Thymus (tissue), 11 donors: ENCODE measurements around the gene CCDC85B. TPM values are rescaled to one million over a fixed set of nuclear protein-coding genes. Genes with fewer than 3 reads are reported as not detected.
A peak's percentile ranks its signal among the peaks of the same experiment; 100 is the strongest.

Experiments used
- DNase-seq, 9 donors: peaks; one replicate each; pipeline ENCODE4 v3.0.0-alpha.2; 2013; ENCODE audit warnings: low spot score in 9 of 9, low read depth in 6 of 9, missing footprints in 1 of 9
- H3K27ac ChIP-seq, 2 donors: one replicate each; pipeline ENCODE4 v1.5.1; 2013; ENCODE audit warnings: control low read depth in 1 of 2, low read depth in 1 of 2, low read length in 1 of 2, mild to moderate bottlenecking in 1 of 2, moderate library complexity in 1 of 2
- H3K27me3 ChIP-seq, 2 donors: one replicate each; pipeline ENCODE4 v1.5.1; 2013; ENCODE audit warnings: low read length in 1 of 2; ENCODE audit not compliant: control insufficient read depth in 2 of 2, insufficient read depth in 1 of 2
- H3K36me3 ChIP-seq, 2 donors: one replicate each; pipeline ENCODE4 v1.5.1; 2013; ENCODE audit warnings: low read length in 1 of 2, mild to moderate bottlenecking in 1 of 2, moderate library complexity in 1 of 2; ENCODE audit not compliant: control insufficient read depth in 2 of 2, insufficient read depth in 2 of 2
- H3K4me1 ChIP-seq, 2 donors: one replicate each; pipeline ENCODE4 v1.5.1; 2013; ENCODE audit warnings: low read length in 2 of 2; ENCODE audit not compliant: control insufficient read depth in 2 of 2, insufficient read depth in 2 of 2
- H3K4me3 ChIP-seq, 2 donors: one replicate each; pipeline ENCODE4 v1.5.1; 2013; ENCODE audit warnings: low read length in 2 of 2, control low read depth in 1 of 2, mild to moderate bottlenecking in 1 of 2
- H3K9me3 ChIP-seq, 2 donors: one replicate each; pipeline ENCODE4 v1.5.1; 2013; ENCODE audit warnings: low read length in 1 of 2, mild to moderate bottlenecking in 1 of 2; ENCODE audit not compliant: control insufficient read depth in 2 of 2, insufficient read depth in 1 of 2
- WGBS: extraction: QIAGEN DNeasy Blood & Tissue Kit; methylation state at CpG from one replicate; pipeline ENCODE4 v1.1.7; 2013; 5-methylcytosine and 5-hydroxymethylcytosine counted together
- polyA plus RNA-seq: library from polyadenylated mRNA; stranded (reverse); fragments of 200-250 nt; gene quantifications from one replicate; pipeline ENCODE4 v1.2.3, GENCODE V29; 2013
- total RNA-seq: library from RNA; stranded (reverse); fragments of 120-200 nt; gene quantifications from one replicate; pipeline ENCODE4 v1.2.4, GENCODE V29; 2013
- donor health status: healthy.

CCDC85B gene
- total and polyA plus RNA-seq, 2 donors, result 20.2 to 30.5 TPM

GRCh38 chr11:65859812-65860277, 30.6 kb upstream of the CCDC85B start:
- Histone ChIP-seq H3K27me3 (no peaks in the 10 kb centered on the region), H3K9me3 (peaks cover 0 to 8% of the 10 kb centered on the region in 2 donors), H3K36me3 (peaks cover 50 to 54% of the 10 kb centered on the region in 2 donors), H3K27ac (peak overlapping the region; percentile 97 to 99), H3K4me1 (peaks cover 22 to 45% of the 10 kb centered on the region in 2 donors), H3K4me3 (peak overlapping the region; percentile 75 to 93)
- WGBS, result under 1% methylated on average over 16 of the region's 16 CpGs
- DNase-seq, result no peak

GRCh38 chr11:65860278-65861164, 30.0 kb upstream of the CCDC85B start, which contains the start of gene MUS81:
TSS of gene MUS81 (plus strand) at chr11:65860433. CDS start at chr11:65860754, 321 bp downstream.
- Histone ChIP-seq H3K27me3 (no peaks in the 10 kb centered on the region), H3K4me3 (peak within 1 kb of the TSS; percentile 75 to 93), H3K27ac (peak within 1 kb of the TSS; percentile 97 to 99), H3K4me1 (peaks cover 18 to 43% of the 10 kb centered on the region in 2 donors), H3K9me3 (peaks cover 0 to 8% of the 10 kb centered on the region in 2 donors), H3K36me3 (peaks cover 50 to 54% of the 10 kb centered on the region in 2 donors)
- under 1% methylated on average over 78 of the region's 78 CpGs for WGBS
- DNase-seq, result peak; percentile 92 to 99 (median 96)

GRCh38 chr11:65861165-65861505, 29.3 kb upstream of the CCDC85B start:
- Histone ChIP-seq H3K27me3 (no peaks in the 10 kb centered on the region), H3K27ac (peak overlapping the region; percentile 97 to 99), H3K9me3 (peaks cover 0 to 8% of the 10 kb centered on the region in 2 donors), H3K4me3 (peak overlapping the region; percentile 75 to 93), H3K36me3 (peaks cover 50 to 54% of the 10 kb centered on the region in 2 donors), H3K4me1 (peaks cover 15 to 37% of the 10 kb centered on the region in 2 donors)
- no peak for DNase-seq
- WGBS, result 23% methylated on average over 14 of the region's 14 CpGs

GRCh38 chr11:65861533-65862183, 28.8 kb upstream of the CCDC85B start:
- peak overlapping the region; percentile 75 to 93 for H3K4me3 ChIP-seq
- no peak for DNase-seq
- H3K4me1 ChIP-seq, result peaks cover 10 to 32% of the 10 kb centered on the region in 2 donors
- 96% methylated on average over 13 of the region's 13 CpGs for WGBS
- peaks cover 0 to 8% of the 10 kb centered on the region in 2 donors for H3K9me3 ChIP-seq
- H3K36me3 ChIP-seq, result peaks cover 50 to 54% of the 10 kb centered on the region in 2 donors
- H3K27me3 ChIP-seq, result no peaks in the 10 kb centered on the region
- no peak overlapping the region for H3K27ac ChIP-seq

- no peaks in the 10 kb centered on the region for H3K27me3 ChIP-seq
- H3K9me3 ChIP-seq, result peaks cover 0 to 8% of the 10 kb centered on the region in 2 donors
- no peak overlapping the region for H3K27ac ChIP-seq
- no peak overlapping the region for H3K4me3 ChIP-seq
- DNase-seq, result no peak
- H3K4me1 ChIP-seq, result peaks cover 10 to 34% of the 10 kb centered on the region in 2 donors
- peaks cover 56 to 59% of the 10 kb centered on the region in 2 donors for H3K36me3 ChIP-seq
- 90% methylated on average over 5 of the region's 5 CpGs for WGBS
These were observed 28.2 kb upstream of the CCDC85B start for GRCh38 chr11:65862191-65862735.

- no peak overlapping the region for H3K27ac ChIP-seq
- H3K4me3 ChIP-seq, result no peak overlapping the region
- H3K36me3 ChIP-seq, result peaks cover 57 to 66% of the 10 kb centered on the region in 2 donors
- DNase-seq, result no peak
- H3K27me3 ChIP-seq, result no peaks in the 10 kb centered on the region
- WGBS, result 98% methylated on average over 24 of the region's 24 CpGs
- peaks cover 0 to 8% of the 10 kb centered on the region in 2 donors for H3K9me3 ChIP-seq
- peaks cover 10 to 36% of the 10 kb centered on the region in 2 donors for H3K4me1 ChIP-seq
These were observed 27.3 kb upstream of the CCDC85B start for GRCh38 chr11:65862941-65863888.

GRCh38 chr11:65863889-65864705, 26.4 kb upstream of the CCDC85B start:
- WGBS, result 95% methylated on average over 12 of the region's 12 CpGs
- no peak overlapping the region for H3K27ac ChIP-seq
- H3K27me3 ChIP-seq, result no peaks in the 10 kb centered on the region
- peaks cover 0 to 8% of the 10 kb centered on the region in 2 donors for H3K9me3 ChIP-seq
- H3K36me3 ChIP-seq, result peaks cover 57 to 71% of the 10 kb centered on the region in 2 donors
- peaks cover 10 to 29% of the 10 kb centered on the region in 2 donors for H3K4me1 ChIP-seq
- DNase-seq, result no peak
- H3K4me3 ChIP-seq, result no peak overlapping the region
